Erythroblast (primary cell): ENCODE data around the gene RPP38.

ENCODE experiments used
- GATA1 ChIP-seq: IDR thresholded peaks from 2 replicates; pipeline ENCODE4 v1.6.1; 2011; ENCODE audit warnings: low read depth, mild to moderate bottlenecking, control low read depth, low read length, moderate library complexity
- POLR2A ChIP-seq: IDR thresholded peaks from 2 replicates; pipeline ENCODE4 v1.6.1; 2011; ENCODE audit warnings: mild to moderate bottlenecking, low read length

DNA sequence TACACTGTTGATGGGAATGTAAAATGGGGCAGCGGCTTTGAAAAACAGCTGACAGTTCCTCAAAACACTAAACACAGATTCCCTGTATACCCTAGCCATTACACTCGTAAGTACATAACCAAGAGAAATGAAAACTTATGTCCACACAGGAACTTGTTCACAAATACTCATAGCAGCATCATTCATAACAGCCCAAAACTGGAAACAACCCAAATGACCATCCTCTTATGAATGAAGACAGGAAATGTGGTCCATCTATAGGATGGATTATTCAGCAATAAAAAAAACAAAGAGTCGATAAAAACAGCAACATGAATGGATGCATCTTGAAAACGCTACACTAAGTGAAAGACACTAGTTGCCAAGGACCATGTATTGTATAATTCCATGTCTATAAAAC, 47.6 kb downstream of the RPP38 start:
- no peak for TF ChIP-seq POLR2A
- TF ChIP-seq GATA1: no peak
